Measurements from ENCODE around the gene GZF1. TPM values are rescaled to one million over a fixed set of nuclear protein-coding genes. Genes with fewer than 3 reads are reported as not detected.

GZF1 gene
- polyA plus RNA-seq, 1 of the 3 experiments (the other 2 are of a cell fraction), result 20.6 TPM

DNA sequence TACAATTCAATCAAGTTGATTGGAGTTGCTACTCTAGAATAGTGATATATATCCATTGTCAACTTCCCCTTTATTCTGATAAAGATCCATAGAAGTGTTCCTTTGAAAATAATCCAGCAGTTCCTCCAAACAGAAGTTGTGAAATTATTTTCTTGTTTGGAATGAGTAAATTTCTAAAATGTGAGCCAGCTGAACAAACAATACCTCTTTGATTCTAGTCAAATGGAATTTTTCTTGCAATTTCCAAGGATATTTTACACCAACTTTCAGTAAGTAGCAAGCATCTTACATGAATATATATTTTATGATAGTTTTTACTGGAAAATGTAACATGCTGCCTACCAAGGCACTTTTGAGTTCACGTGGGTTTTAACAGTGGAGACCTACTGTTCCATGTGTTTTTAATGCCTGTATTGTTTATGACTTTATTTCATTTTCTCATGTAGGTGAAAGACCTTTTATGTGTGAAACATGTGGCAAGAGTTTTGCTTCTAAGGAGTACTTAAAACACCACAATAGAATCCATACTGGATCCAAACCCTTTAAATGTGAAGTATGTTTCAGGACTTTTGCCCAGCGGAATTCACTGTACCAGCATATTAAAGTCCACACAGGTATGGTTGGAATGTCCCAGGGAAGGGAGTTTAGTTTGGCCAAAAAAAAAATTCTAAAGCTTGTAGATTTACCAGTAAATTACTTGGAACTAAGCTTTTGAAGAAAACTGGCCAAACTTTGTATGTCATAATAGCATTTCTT lies 6.5 kb downstream of the GZF1 start:
- H3K36me3 ChIP-seq (replicated peaks in 1 of 2; ENCODE audit: control insufficient read depth in 1 of 2, insufficient read depth in 2 of 2, low read length in 1 of 2), result peaks cover 72 to 87% of the 10 kb centered on the region in 2 experiments
- TF ChIP-seq, protein P1, sequence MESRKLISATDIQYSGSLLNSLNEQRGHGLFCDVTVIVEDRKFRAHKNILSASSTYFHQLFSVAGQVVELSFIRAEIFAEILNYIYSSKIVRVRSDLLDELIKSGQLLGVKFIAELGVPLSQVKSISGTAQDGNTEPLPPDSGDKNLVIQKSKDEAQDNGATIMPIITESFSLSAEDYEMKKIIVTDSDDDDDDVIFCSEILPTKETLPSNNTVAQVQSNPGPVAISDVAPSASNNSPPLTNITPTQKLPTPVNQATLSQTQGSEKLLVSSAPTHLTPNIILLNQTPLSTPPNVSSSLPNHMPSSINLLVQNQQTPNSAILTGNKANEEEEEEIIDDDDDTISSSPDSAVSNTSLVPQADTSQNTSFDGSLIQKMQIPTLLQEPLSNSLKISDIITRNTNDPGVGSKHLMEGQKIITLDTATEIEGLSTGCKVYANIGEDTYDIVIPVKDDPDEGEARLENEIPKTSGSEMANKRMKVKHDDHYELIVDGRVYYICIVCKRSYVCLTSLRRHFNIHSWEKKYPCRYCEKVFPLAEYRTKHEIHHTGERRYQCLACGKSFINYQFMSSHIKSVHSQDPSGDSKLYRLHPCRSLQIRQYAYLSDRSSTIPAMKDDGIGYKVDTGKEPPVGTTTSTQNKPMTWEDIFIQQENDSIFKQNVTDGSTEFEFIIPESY (IDR thresholded peaks at IDR 0.05; ENCODE audit: borderline replicate concordance, low read depth), result no peak
- TF ChIP-seq NRF1 (IDR thresholded peaks at IDR 0.05; ENCODE audit: low read depth, low read length) (no peak), MEF2A (IDR thresholded peaks at IDR 0.05; ENCODE audit: borderline replicate concordance, low read depth) (no peak), GABPA (IDR thresholded peaks at IDR 0.05; ENCODE audit: low read depth) (no peak), TAF1 (IDR thresholded peaks at IDR 0.05; ENCODE audit: borderline replicate concordance, low read depth, low read length) (no peak), EP300 (IDR thresholded peaks at IDR 0.05; ENCODE audit: borderline replicate concordance in 1 of 2, low read depth in 1 of 2, low read length in 1 of 2) (no peak), GATA2 (CRISPR knock-in tag; IDR thresholded peaks at IDR 0.05) (no peak), JUND (IDR thresholded peaks at IDR 0.05) (no peak), FOSL2 (IDR thresholded peaks at IDR 0.05; ENCODE audit: borderline replicate concordance, low read depth) (no peak), MXI1 (IDR thresholded peaks at IDR 0.05; ENCODE audit: low read depth, low read length) (no peak), SMC3 (IDR thresholded peaks at IDR 0.05; ENCODE audit: low read depth, low read length) (no peak)
- TF ChIP-seq, protein P2, sequence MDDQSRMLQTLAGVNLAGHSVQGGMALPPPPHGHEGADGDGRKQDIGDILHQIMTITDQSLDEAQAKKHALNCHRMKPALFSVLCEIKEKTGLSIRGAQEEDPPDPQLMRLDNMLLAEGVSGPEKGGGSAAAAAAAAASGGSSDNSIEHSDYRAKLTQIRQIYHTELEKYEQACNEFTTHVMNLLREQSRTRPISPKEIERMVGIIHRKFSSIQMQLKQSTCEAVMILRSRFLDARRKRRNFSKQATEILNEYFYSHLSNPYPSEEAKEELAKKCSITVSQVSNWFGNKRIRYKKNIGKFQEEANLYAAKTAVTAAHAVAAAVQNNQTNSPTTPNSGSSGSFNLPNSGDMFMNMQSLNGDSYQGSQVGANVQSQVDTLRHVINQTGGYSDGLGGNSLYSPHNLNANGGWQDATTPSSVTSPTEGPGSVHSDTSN (IDR thresholded peaks at IDR 0.05), result no peak
- TF ChIP-seq, protein P3, sequence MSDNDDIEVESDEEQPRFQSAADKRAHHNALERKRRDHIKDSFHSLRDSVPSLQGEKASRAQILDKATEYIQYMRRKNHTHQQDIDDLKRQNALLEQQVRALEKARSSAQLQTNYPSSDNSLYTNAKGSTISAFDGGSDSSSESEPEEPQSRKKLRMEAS (IDR thresholded peaks at IDR 0.05; ENCODE audit: low read depth), result no peak
- TF ChIP-seq, protein P4, sequence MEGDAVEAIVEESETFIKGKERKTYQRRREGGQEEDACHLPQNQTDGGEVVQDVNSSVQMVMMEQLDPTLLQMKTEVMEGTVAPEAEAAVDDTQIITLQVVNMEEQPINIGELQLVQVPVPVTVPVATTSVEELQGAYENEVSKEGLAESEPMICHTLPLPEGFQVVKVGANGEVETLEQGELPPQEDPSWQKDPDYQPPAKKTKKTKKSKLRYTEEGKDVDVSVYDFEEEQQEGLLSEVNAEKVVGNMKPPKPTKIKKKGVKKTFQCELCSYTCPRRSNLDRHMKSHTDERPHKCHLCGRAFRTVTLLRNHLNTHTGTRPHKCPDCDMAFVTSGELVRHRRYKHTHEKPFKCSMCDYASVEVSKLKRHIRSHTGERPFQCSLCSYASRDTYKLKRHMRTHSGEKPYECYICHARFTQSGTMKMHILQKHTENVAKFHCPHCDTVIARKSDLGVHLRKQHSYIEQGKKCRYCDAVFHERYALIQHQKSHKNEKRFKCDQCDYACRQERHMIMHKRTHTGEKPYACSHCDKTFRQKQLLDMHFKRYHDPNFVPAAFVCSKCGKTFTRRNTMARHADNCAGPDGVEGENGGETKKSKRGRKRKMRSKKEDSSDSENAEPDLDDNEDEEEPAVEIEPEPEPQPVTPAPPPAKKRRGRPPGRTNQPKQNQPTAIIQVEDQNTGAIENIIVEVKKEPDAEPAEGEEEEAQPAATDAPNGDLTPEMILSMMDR (IDR thresholded peaks at IDR 0.05), result no peak
- H3K9me3 ChIP-seq, result no peaks in the 10 kb centered on the region
- peaks cover 2 to 21% of the 10 kb centered on the region in 2 experiments; a peak in 3 of 4 replicates for H3K4me1 ChIP-seq (ENCODE audit: control insufficient read depth in 1 of 2, insufficient read depth in 2 of 2, low read depth in 1 of 2, low read length in 1 of 2)
- H4K20me1 ChIP-seq (ENCODE audit: insufficient read depth), result peaks cover 48% of the 10 kb centered on the region
- CTCF ChIA-PET, result interaction anchor here (1.6 kb wide), 1 partner anchor 49 kb away, joined by 4 read pairs; no protein-coding TSS in a partner anchor
- H3K4me3 ChIP-seq (ENCODE audit: low read depth in 2 of 2, low read length in 1 of 2), result no peak overlapping the region
- H3K4me2 ChIP-seq, result no peak overlapping the region
- peaks cover 59% of the 10 kb centered on the region for H3K79me2 ChIP-seq (ENCODE audit: insufficient read depth)
- no peaks in the 10 kb centered on the region for H3K9me2 ChIP-seq
- DNase-seq, result no peak
- no peak overlapping the region for H3K9ac ChIP-seq
- no peak overlapping the region for H2AFZ ChIP-seq (ENCODE audit: low read depth)
- POLR2A ChIA-PET, result no interaction called here
- no peaks in the 10 kb centered on the region for H3K27me3 ChIP-seq (ENCODE audit: insufficient read depth)
- no peak overlapping the region for H3K27ac ChIP-seq (ENCODE audit: low read depth in 2 of 2, low read length in 1 of 2)
- 98% methylated on average over 2 of the region's 2 CpGs for WGBS (ENCODE audit: low lambda C conversion rate)
- peaks cover 17% of the 10 kb centered on the region for H3F3A ChIP-seq (replicated peaks; ENCODE audit: insufficient read depth)

All from SK-N-SH (cell line).